SU-DHL-6 (cell line): Measurements from ENCODE around the gene DMD.

Experiments used
- H2AFZ ChIP-seq: fragments of 200-600 bp; sonication (generic); 2 replicates; pipeline ENCODE4 v1.6.1; 2014; ENCODE audit warnings: low read depth, mild to moderate bottlenecking, moderate library complexity, mixed read lengths, antibody characterized with exemption, low read length; ENCODE audit not compliant: severe bottlenecking
- H3F3A ChIP-seq: fragments of 200-600 bp; shearing (Covaris generic); 2 replicates; pipeline ENCODE4 v1.6.0; 2016; ENCODE audit warnings: antibody characterized with exemption, mild to moderate bottlenecking; ENCODE audit not compliant: insufficient read depth
- H3K27ac ChIP-seq: fragments of 200-600 bp; sonication (generic); 2 replicates; pipeline ENCODE4 v1.5.1; 2016; ENCODE audit warnings: low read depth, mild to moderate bottlenecking, low read length, moderate library complexity, mixed read lengths
- H3K27me3 ChIP-seq: fragments of 200-600 bp; sonication (generic), shearing (Covaris generic); 2 replicates; pipeline ENCODE4 v1.6.0; 2014; ENCODE audit warnings: mild to moderate bottlenecking, low read length
- H3K36me3 ChIP-seq: fragments of 200-600 bp; sonication (generic); 2 replicates; pipeline ENCODE4 v1.6.1; 2014; ENCODE audit warnings: mild to moderate bottlenecking, low read length, mixed read lengths
- H3K4me2 ChIP-seq: fragments of 300-600, 200-600 bp; shearing (Covaris generic), sonication (generic); 2 replicates; pipeline ENCODE4 v1.6.0; 2014; ENCODE audit warnings: low read length, low read depth, mild to moderate bottlenecking; ENCODE audit not compliant: poor library complexity, severe bottlenecking
- H3K4me3 ChIP-seq: fragments of 200-600 bp; sonication (generic); 2 replicates; pipeline ENCODE4 v1.5.1; 2014; ENCODE audit warnings: antibody characterized with exemption, low read length, mild to moderate bottlenecking, mixed read lengths; ENCODE audit not compliant: insufficient read depth, poor library complexity, severe bottlenecking
- H3K79me2 ChIP-seq: fragments of 200-600 bp; sonication (generic); 2 replicates; pipeline ENCODE4 v1.6.1; 2014; ENCODE audit warnings: mild to moderate bottlenecking, low read length, moderate library complexity; ENCODE audit not compliant: insufficient read depth
- H3K9ac ChIP-seq: fragments of 200-600 bp; sonication (generic); 2 replicates; pipeline ENCODE4 v1.7.0; 2014; ENCODE audit warnings: mild to moderate bottlenecking, low read length
- H3K9me2 ChIP-seq: fragments of 200-600 bp; sonication (generic); replicated peaks from 2 replicates; pipeline ENCODE4 v1.6.1; 2014; ENCODE audit warnings: low read length; ENCODE audit not compliant: insufficient read depth
- H3K9me3 ChIP-seq: fragments of 200-600 bp; sonication (generic); 2 replicates; pipeline ENCODE4 v1.6.1; 2014; ENCODE audit warnings: low read length, mixed read lengths; ENCODE audit not compliant: insufficient read depth
- H4K20me1 ChIP-seq: fragments of 200-600 bp; sonication (generic); 2 replicates; pipeline ENCODE4 v1.6.1; 2014; ENCODE audit warnings: low read depth, mild to moderate bottlenecking, antibody characterized with exemption, low read length, moderate library complexity, mixed read lengths
- EZH2phosphoT487 ChIP-seq: fragments of 200-600 bp; sonication (generic), shearing (Covaris generic); conservative IDR thresholded peaks from 2 replicates; pipeline ENCODE4 v1.6.1; 2018; ENCODE audit warnings: mild to moderate bottlenecking, antibody characterized with exemption, low read length, moderate library complexity, mixed read lengths
- TF ChIP-seq, protein P1 (sequence below): fragments of 200-600 bp; sonication (generic); IDR thresholded peaks from one replicate; pipeline ENCODE4 v1.5.1; 2017; ENCODE audit warnings: antibody characterized with exemption, mild to moderate bottlenecking, low read length, moderate library complexity; ENCODE audit not compliant: insufficient read depth, poor library complexity, severe bottlenecking

The DMD gene

DNA sequence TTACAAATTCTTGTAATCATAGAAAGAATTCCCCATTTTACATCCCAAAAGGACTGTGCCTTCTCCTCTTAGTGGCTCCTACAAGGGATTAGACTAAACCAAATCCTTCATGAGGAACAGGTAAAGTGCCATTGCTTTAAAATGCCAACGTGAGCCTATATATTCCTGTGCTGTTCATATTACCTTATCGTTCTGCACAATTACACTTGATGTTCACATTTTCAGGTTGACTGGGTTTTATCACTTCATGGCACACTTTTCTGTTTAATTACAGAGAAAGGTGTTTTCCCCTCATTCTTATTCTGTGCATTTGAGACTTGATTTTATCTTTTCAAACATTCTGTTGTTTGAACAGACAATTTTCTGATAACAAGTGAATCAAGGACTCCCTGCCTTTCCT, 1493.9 kb downstream of the DMD start:
- H3K9me3 ChIP-seq: no peaks in the 10 kb centered on the region
- no peak overlapping the region for H3K4me3 ChIP-seq
- H3F3A ChIP-seq: no peaks in the 10 kb centered on the region
- H3K27ac ChIP-seq: no peak overlapping the region
- H3K4me2 ChIP-seq: no peak overlapping the region
- H3K79me2 ChIP-seq: no peaks in the 10 kb centered on the region
- no peaks in the 10 kb centered on the region for H4K20me1 ChIP-seq
- no peak overlapping the region for H2AFZ ChIP-seq
- no peak overlapping the region for H3K9ac ChIP-seq
- no peaks in the 10 kb centered on the region for H3K36me3 ChIP-seq
- no peak for TF ChIP-seq EZH2phosphoT487
- TF ChIP-seq, protein P1, sequence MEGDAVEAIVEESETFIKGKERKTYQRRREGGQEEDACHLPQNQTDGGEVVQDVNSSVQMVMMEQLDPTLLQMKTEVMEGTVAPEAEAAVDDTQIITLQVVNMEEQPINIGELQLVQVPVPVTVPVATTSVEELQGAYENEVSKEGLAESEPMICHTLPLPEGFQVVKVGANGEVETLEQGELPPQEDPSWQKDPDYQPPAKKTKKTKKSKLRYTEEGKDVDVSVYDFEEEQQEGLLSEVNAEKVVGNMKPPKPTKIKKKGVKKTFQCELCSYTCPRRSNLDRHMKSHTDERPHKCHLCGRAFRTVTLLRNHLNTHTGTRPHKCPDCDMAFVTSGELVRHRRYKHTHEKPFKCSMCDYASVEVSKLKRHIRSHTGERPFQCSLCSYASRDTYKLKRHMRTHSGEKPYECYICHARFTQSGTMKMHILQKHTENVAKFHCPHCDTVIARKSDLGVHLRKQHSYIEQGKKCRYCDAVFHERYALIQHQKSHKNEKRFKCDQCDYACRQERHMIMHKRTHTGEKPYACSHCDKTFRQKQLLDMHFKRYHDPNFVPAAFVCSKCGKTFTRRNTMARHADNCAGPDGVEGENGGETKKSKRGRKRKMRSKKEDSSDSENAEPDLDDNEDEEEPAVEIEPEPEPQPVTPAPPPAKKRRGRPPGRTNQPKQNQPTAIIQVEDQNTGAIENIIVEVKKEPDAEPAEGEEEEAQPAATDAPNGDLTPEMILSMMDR: no peak
- H3K27me3 ChIP-seq: no peaks in the 10 kb centered on the region
- no peaks in the 10 kb centered on the region for H3K9me2 ChIP-seq

DNA sequence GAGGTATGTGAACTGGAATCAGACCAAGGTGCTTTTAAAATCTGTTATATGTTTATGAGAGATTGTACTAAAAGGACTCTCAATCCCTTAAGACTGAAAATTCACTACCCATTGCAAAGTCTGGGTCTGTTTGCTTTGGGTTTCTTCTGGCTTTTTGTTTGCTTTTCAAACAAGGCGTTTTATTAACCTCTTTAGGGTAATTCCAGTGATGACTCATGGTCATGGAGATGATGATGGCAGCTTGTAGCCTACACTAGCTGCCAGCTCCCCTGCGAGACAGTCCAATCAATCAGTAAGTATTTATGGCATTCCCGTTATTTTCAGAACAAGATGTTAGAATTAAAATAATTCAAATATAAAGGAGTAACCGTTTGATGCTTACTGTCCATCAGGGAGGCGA, 1495.7 kb downstream of the DMD start:
- no peaks in the 10 kb centered on the region for H3F3A ChIP-seq
- no peaks in the 10 kb centered on the region for H3K9me2 ChIP-seq
- no peak overlapping the region for H3K4me3 ChIP-seq
- no peak overlapping the region for H2AFZ ChIP-seq
- H3K27ac ChIP-seq: no peak overlapping the region
- no peaks in the 10 kb centered on the region for H3K9me3 ChIP-seq
- H3K79me2 ChIP-seq: no peaks in the 10 kb centered on the region
- no peaks in the 10 kb centered on the region for H4K20me1 ChIP-seq
- no peaks in the 10 kb centered on the region for H3K36me3 ChIP-seq
- no peak overlapping the region for H3K9ac ChIP-seq
- H3K4me2 ChIP-seq: no peak overlapping the region
- H3K27me3 ChIP-seq: no peaks in the 10 kb centered on the region
- TF ChIP-seq, protein P1: no peak
- no peak for TF ChIP-seq EZH2phosphoT487

DNA sequence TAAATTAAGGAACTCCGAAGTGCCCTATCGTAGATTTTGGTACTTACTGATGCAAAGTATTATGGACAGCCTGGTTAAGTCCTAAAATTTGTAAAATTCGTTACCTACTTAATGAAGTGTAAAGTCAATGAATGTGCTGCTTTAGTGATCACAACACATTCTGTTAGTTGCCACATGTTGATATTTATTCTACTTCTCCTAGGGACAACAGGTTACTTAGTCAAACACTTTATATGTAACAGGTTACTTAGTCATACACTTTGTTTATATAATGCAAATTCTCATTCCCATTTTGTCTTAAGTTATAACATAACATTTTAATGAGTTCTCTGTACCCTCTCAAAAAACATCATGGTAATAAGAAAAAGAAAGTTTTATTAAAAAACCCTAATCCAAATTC, 1496.6 kb downstream of the DMD start:
- Histone ChIP-seq H3K9me3 (no peaks in the 10 kb centered on the region), H2AFZ (no peak overlapping the region), H4K20me1 (no peaks in the 10 kb centered on the region), H3K9ac (no peak overlapping the region), H3K9me2 (no peaks in the 10 kb centered on the region), H3K79me2 (no peaks in the 10 kb centered on the region), H3K36me3 (no peaks in the 10 kb centered on the region), H3K4me3 (no peak overlapping the region), H3F3A (no peaks in the 10 kb centered on the region), H3K4me2 (no peak overlapping the region), H3K27me3 (no peaks in the 10 kb centered on the region), H3K27ac (no peak overlapping the region)
- TF ChIP-seq, protein P1: no peak
- TF ChIP-seq EZH2phosphoT487: no peak
